WERI-Rb-1 (cell line): ENCODE data around the gene CCDC187.

ENCODE experiments used
- DNase-seq: peaks from one replicate; pipeline ENCODE4 v3.0.0-alpha.2; 2020
- H3K27ac ChIP-seq: fragments of 250-450 bp; sonication (Bioruptor Pico); 2 replicates; pipeline ENCODE4 v1.5.1; 2020; ENCODE audit warnings: mild to moderate bottlenecking, moderate library complexity
- H3K27me3 ChIP-seq: fragments of 250-450 bp; sonication (Bioruptor Pico); 2 replicates; pipeline ENCODE4 v1.5.1; 2021; ENCODE audit warnings: mild to moderate bottlenecking, low read depth, moderate library complexity; ENCODE audit not compliant: insufficient read depth, severe bottlenecking
- H3K36me3 ChIP-seq: fragments of 250-450 bp; sonication (Bioruptor Pico); 2 replicates; pipeline ENCODE4 v1.5.1; 2020; ENCODE audit warnings: mild to moderate bottlenecking, moderate library complexity
- H3K4me3 ChIP-seq: 2 replicates; pipeline ENCODE4 v1.5.1; 2011; ENCODE audit warnings: low read depth, mild to moderate bottlenecking, control low read depth, low read length
- H3K9me3 ChIP-seq: fragments of 250-450 bp; sonication (Bioruptor Pico); 2 replicates; pipeline ENCODE4 v1.5.1; 2021; ENCODE audit warnings: mild to moderate bottlenecking, moderate library complexity; ENCODE audit not compliant: severe bottlenecking
- CTCF ChIP-seq: IDR thresholded peaks from 2 replicates; pipeline ENCODE4 v1.5.1; 2011; ENCODE audit warnings: low read depth, mild to moderate bottlenecking, control low read depth, inconsistent platforms, low read length

The CCDC187 gene

DNA sequence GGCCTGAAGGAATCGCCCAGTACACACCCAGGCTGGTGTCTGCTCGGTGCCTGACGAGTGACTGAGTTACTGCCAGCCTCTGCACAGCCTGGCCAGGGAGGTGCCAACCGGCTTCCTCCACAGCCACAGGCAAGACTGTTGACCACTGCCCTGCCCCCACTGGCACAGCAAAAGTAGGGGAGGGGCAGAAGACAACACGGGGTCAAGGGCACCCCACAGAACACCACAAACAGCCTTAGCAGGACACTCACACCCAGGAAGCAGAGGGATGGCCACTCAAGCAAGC lies 98.2 kb downstream of the CCDC187 start:
- no peak for TF ChIP-seq CTCF
- Histone ChIP-seq H3K27ac (peak overlapping the region; percentile 98), H3K27me3 (no peaks in the 10 kb centered on the region), H3K4me3 (peak overlapping the region; percentile 64), H3K36me3 (peaks cover 74% of the 10 kb centered on the region), H3K9me3 (no peaks in the 10 kb centered on the region)
- no peak for DNase-seq

DNA sequence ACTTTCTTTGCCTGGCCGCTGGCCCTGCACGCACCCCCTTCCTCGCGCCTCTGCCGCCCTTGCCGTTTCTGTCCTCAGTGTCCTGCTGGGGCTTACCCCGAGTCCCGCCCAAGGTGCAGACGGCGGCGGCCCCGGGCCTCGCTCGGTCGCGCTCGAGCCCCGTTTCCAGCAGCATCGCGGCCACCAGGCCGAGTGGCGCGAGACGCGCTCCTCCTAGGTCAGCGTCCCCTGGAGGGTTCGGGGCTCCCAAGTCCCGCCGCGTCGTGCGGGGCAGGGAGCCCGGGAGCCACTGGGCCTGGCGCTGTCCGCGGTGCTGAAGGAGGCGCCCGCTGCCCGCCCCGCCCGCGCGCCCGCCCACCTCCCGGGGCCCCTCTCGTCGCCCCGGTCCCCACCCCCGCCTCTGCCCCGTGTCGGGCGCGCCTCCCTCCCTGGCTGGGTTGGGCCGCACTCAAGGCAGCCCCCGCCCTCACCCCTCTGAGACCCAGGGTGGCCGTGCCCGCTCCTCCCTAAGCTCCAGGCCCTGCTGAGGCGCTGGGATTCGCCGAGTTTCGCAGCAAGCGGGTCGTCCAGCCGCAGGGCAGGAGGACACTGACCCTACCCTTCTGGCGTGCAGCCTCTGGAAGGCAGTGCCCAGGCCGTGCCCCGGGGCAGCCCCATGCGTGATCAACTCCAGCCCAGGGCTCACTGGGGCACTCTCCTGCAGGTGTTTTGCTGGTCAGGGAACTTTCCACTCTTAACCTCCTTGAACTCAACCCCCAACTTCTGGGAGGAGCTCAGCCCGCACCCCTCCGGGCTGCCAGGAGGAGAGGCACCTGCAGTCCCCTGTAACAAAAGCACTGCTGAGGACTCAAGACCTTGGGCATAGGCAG lies 98.8 kb downstream of the CCDC187 start, which contains the start of gene LHX3:
LHX3 (minus strand) TSS at position 291 of the 869 bp plus-strand sequence; CDS start at position 175, 116 bp downstream.
- Histone ChIP-seq H3K4me3 (peak within 1 kb of the TSS; percentile 64), H3K27me3 (no peaks in the 10 kb centered on the region), H3K36me3 (peaks cover 74% of the 10 kb centered on the region), H3K9me3 (no peaks in the 10 kb centered on the region), H3K27ac (peak within 1 kb of the TSS; percentile 98)
- DNase-seq: peak; percentile 67
- TF ChIP-seq CTCF: no peak

DNA sequence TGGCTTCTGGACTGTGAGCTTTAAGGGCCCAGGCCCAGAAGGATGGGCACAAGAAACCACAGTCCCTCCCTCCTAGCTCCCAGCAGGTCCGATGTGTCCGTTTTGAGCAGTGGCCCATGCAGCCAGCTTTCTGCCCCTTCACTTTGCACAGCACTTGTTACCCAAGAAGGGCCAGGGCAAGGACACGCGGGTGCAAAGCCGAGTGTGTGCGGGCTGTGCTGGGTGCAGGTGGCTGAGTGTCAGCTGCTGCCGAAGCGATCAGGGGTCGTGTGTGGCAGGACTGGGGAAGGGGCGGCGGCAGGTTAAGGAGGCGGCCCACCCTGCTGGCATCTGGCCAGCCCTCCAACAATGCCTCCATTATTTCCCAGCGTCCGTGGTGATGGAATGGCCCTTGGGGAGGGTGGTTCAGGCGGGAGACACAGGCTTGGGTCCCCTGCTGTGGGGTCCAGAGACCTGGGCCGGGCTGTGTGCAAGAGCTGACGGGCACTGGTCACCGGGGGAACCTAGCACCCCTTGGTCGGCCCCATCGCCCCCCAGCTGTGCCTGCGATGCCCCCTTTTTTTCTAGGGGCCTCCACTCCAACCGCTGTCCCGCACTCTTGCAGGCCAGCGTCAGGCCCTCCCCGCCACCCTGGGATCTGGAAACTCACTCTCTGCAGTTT lies 99.6 kb downstream of the CCDC187 start:
- no peaks in the 10 kb centered on the region for H3K9me3 ChIP-seq
- peak overlapping the region; percentile 64 for H3K4me3 ChIP-seq
- peak overlapping the region; percentile 98 for H3K27ac ChIP-seq
- TF ChIP-seq CTCF: no peak
- H3K36me3 ChIP-seq: peaks cover 74% of the 10 kb centered on the region
- DNase-seq: no peak
- H3K27me3 ChIP-seq: no peaks in the 10 kb centered on the region

- peak; percentile 48 for DNase-seq
- Histone ChIP-seq H3K4me3 (peak overlapping the region; percentile 64), H3K36me3 (peaks cover 70% of the 10 kb centered on the region), H3K27me3 (no peaks in the 10 kb centered on the region), H3K27ac (peak overlapping the region; percentile 98), H3K9me3 (no peaks in the 10 kb centered on the region)
- no peak for TF ChIP-seq CTCF
These were observed 100.3 kb downstream of the CCDC187 start for GRCh38 chr9:136203408-136204144.

- Histone ChIP-seq H3K27me3 (no peaks in the 10 kb centered on the region), H3K9me3 (no peaks in the 10 kb centered on the region), H3K36me3 (peaks cover 73% of the 10 kb centered on the region), H3K27ac (peak overlapping the region; percentile 98), H3K4me3 (peak overlapping the region; percentile 64)
- no peak for TF ChIP-seq CTCF
- peak; percentile 53 for DNase-seq
These were observed 101.2 kb downstream of the CCDC187 start for GRCh38 chr9:136202454-136203407.
